Stimulated activated CD4-positive, alpha-beta T cell treated with anti-CD3 and anti-CD28 coated beads, Interleukin-12 subunit alpha, Interleukin-12 subunit beta, amount 100 ng/mL, for 48 hours (primary cell): Measurements from ENCODE around the gene CCDC148.

Experiments used
- DNase-seq, 3 donors: peaks; one replicate each; pipeline ENCODE4 v3.0.0-alpha.2; 2020; ENCODE audit warnings: low read depth in 2 of 3, low spot score in 1 of 3

Gene CCDC148

DNA sequence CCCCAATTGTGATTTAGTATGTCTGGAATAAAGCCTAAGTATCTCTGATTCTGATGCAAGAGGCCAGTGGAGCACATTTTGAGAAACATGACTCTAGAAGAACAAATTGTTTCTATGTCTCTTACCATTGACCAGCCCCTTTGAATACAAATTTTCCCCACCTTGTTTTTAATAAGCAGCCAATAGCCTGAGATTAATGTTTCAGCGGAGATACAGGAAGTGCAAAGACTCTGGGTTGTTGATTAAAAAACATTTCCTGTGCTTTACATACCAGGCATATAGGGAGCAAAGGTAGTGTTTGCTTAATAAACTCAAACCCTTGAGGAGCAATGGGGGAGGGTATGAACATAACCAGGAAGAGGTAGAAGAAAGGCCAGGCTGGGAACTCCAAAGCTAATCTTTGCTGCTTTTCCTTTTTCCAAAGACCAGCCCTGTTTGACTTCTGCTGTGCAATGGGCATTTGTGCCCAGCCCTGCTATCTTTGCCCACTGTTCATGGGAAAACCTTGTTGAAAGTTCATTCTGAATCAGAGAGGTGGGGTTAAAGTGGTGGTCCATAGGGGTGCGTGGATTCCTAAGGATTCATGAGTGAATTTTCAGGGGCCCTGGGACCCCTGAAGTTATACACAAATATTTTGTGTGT lies 325.6 kb downstream of the CCDC148 start:
- no peak for DNase-seq

- DNase-seq = no peak
These were observed 327.5 kb downstream of the CCDC148 start for GRCh38 chr2:158129037-158129436.

DNA sequence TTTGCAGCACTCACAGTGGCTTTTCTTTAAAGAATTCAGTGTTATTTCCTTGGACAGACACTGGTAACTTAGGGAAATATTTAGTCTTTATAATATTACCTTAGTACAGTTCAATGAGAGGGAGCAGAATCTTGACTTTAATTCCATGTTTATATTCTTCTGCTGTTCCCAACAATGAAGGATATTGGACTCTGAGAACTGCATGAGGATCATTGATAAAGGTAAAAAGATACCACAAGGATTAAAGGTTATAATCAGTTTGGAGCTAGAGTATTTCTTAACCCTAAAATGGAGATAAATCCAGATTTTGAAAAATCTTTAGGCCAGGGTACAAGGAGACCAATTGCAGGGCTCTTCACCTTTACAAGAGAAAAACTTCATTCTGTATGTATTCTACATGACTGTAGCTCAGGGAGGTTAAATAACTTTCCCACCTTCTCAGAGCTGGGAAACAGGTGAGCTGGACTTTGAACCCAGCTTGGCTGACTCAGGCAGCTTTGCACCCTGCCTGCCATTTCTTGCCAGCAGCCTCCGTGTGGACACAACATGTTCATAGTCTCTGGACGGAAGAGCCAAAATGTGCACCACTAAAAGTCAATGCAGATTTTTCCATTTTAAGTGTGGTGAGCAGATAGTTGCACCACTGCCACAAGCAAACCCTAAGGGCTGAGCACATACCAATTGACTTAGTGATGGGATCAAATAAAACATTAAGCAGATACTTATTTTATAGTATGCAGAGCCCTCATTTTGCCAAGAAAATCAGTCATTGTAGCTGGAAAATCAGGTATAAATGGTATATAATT lies 328.2 kb downstream of the CCDC148 start:
- DNase-seq = no peak

GRCh38 chr2:158127380-158127804 lies 329.2 kb downstream of the CCDC148 start:
- no peak for DNase-seq

- no peak for DNase-seq
These were observed 330.6 kb downstream of the CCDC148 start for GRCh38 chr2:158125756-158126498.

DNA sequence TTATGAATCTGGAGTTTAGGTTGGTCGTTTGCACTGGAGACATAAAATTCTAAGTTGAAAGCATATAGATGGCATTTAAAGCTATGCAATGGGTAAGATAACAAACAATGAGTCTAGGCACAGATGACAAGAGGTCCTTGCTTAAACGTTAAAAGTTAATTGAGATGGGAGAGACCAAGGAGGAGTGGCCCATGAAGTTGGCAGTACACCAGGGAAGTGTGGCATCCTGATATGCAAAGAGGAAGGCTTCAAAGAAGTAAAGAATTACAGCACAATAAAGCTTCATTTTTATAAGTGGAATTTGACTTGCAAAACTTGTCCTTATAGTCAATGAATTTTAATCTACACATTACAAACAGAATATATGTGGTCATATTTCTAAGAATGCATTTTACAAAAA lies 331.7 kb downstream of the CCDC148 start:
- no peak for DNase-seq
